ENCODE results near the gene FOXL1.

Gene FOXL1

GRCh38 chr16:86580063-86580790 lies 1.9 kb downstream of the FOXL1 start:
- TF ChIP-seq NFIC (IDR thresholded peaks at IDR 0.05) (no peak), EGR1 (IDR thresholded peaks at IDR 0.05) (no peak), USF1 (IDR thresholded peaks at IDR 0.05) (no peak), EP300 (IDR thresholded peaks at IDR 0.05; ENCODE audit: borderline replicate concordance) (no peak), TCF12 (IDR thresholded peaks at IDR 0.05; ENCODE audit: low read depth) (no peak), CEBPB (IDR thresholded peaks at IDR 0.05) (no peak), RAD21 (IDR thresholded peaks at IDR 0.05; ENCODE audit: low read depth) (no peak), YY1 (IDR thresholded peaks at IDR 0.05; ENCODE audit: low read depth) (no peak), TAF1 (IDR thresholded peaks at IDR 0.05; ENCODE audit: low read depth) (no peak), CREB1 (IDR thresholded peaks at IDR 0.05; ENCODE audit: low read depth) (no peak), ZBTB7A (IDR thresholded peaks at IDR 0.05; ENCODE audit: low read depth) (no peak)

- TF ChIP-seq EP300 (IDR thresholded peaks at IDR 0.05; ENCODE audit: borderline replicate concordance) (no peak), MAX (IDR thresholded peaks at IDR 0.05) (no peak), CEBPB (IDR thresholded peaks at IDR 0.05) (no peak), TAF1 (IDR thresholded peaks at IDR 0.05; ENCODE audit: low read depth) (no peak), TEAD4 (IDR thresholded peaks at IDR 0.05) (no peak), EGR1 (IDR thresholded peaks at IDR 0.05) (no peak), FOXM1 (IDR thresholded peaks at IDR 0.05; ENCODE audit: borderline replicate concordance, low read depth) (no peak), CREB1 (IDR thresholded peaks at IDR 0.05; ENCODE audit: low read depth) (no peak), YY1 (IDR thresholded peaks at IDR 0.05; ENCODE audit: low read depth) (no peak), USF1 (IDR thresholded peaks at IDR 0.05) (no peak), REST (IDR thresholded peaks at IDR 0.05; ENCODE audit: low read depth) (no peak), ZBTB7A (IDR thresholded peaks at IDR 0.05; ENCODE audit: low read depth) (no peak), NFIC (IDR thresholded peaks at IDR 0.05) (no peak)
Measured at GRCh38 chr16:86580791-86581170, 2.4 kb downstream of the FOXL1 start.

GRCh38 chr16:86581458-86581857 lies 3.1 kb downstream of the FOXL1 start:
- TF ChIP-seq YY1 (IDR thresholded peaks at IDR 0.05; ENCODE audit: low read depth) (no peak), CREB1 (IDR thresholded peaks at IDR 0.05; ENCODE audit: low read depth) (no peak), ZBTB7A (IDR thresholded peaks at IDR 0.05; ENCODE audit: low read depth) (no peak), EP300 (IDR thresholded peaks at IDR 0.05; ENCODE audit: borderline replicate concordance) (no peak), REST (IDR thresholded peaks at IDR 0.05; ENCODE audit: low read depth) (no peak), USF1 (IDR thresholded peaks at IDR 0.05) (no peak), CEBPB (IDR thresholded peaks at IDR 0.05) (no peak), TCF12 (IDR thresholded peaks at IDR 0.05; ENCODE audit: low read depth) (no peak), TEAD4 (IDR thresholded peaks at IDR 0.05) (no peak)

- TF ChIP-seq RAD21 (IDR thresholded peaks at IDR 0.05; ENCODE audit: low read depth) = no peak
- TF ChIP-seq REST (IDR thresholded peaks at IDR 0.05; ENCODE audit: low read depth) = no peak
- no peak for TF ChIP-seq ZBTB7A (IDR thresholded peaks at IDR 0.05; ENCODE audit: low read depth)
- TF ChIP-seq CREB1 (IDR thresholded peaks at IDR 0.05; ENCODE audit: low read depth) = no peak
- TF ChIP-seq MAX (IDR thresholded peaks at IDR 0.05) = no peak
- no peak for TF ChIP-seq EP300 (IDR thresholded peaks at IDR 0.05; ENCODE audit: borderline replicate concordance)
- no peak for TF ChIP-seq CEBPB (IDR thresholded peaks at IDR 0.05)
- no peak for TF ChIP-seq NFIC (IDR thresholded peaks at IDR 0.05)
- no peak for TF ChIP-seq TAF1 (IDR thresholded peaks at IDR 0.05; ENCODE audit: low read depth)
- no peak for TF ChIP-seq TCF12 (IDR thresholded peaks at IDR 0.05; ENCODE audit: low read depth)
- TF ChIP-seq YY1 (IDR thresholded peaks at IDR 0.05; ENCODE audit: low read depth) = no peak
- no peak for TF ChIP-seq TEAD4 (IDR thresholded peaks at IDR 0.05)
Measured at GRCh38 chr16:86584071-86584685, 5.8 kb downstream of the FOXL1 start.
